PC-9 (cell line): ENCODE measurements around the gene JOSD2. TPM values are rescaled to one million over a fixed set of nuclear protein-coding genes. Genes with fewer than 3 reads are reported as not detected.

Experiments used
- BruUV-seq: library from RNA; stranded (reverse); fragments of 400-500 nt; replicated peaks from 2 replicates; lab custom pipeline; 2021; lab: Mats Ljungman, UMichigan
- CTCF ChIA-PET: fragments of 300-600 bp; sonication (Branson Sonifier 250); formaldehyde crosslinking; loops from one replicate; lab custom pipeline; 2022; ENCODE audit warnings: antibody characterized with exemption; lab: Charles Lee
- POLR2A ChIA-PET: fragments of 300-600 bp; sonication (Branson Sonifier 250); formaldehyde crosslinking; loops from one replicate; lab custom pipeline; 2022; ENCODE audit warnings: antibody characterized with exemption; ENCODE audit not compliant: unreplicated experiment; lab: Charles Lee
- DNase-seq, 2 experiments: peaks; one replicate each; pipeline versions ENCODE4 v3.0.0 to v3.0.0-alpha.2; 2015 to 2022; ENCODE audit warnings: mixed read lengths in 1 of 2
- H2AFZ ChIP-seq: fragments of 200-600 bp; sonication (generic); 2 replicates; pipeline ENCODE4 v1.8.1; 2017; ENCODE audit warnings: antibody characterized with exemption
- H3F3A ChIP-seq: fragments of 200-600 bp; sonication (generic); 2 replicates; pipeline ENCODE4 v1.8.1; 2017; ENCODE audit warnings: antibody characterized with exemption, mild to moderate bottlenecking, low read depth; ENCODE audit not compliant: insufficient read depth
- H3K27ac ChIP-seq: fragments of 200-600 bp; sonication (generic); 2 replicates; pipeline ENCODE4 v1.6.1; 2016; ENCODE audit warnings: mixed run types
- H3K27me3 ChIP-seq: fragments of 200-600 bp; sonication (generic); 2 replicates; pipeline ENCODE4 v1.6.1; 2016; ENCODE audit warnings: low read depth, mixed run types; ENCODE audit not compliant: insufficient read depth
- H3K36me3 ChIP-seq: fragments of 200-600 bp; sonication (generic); 2 replicates; pipeline ENCODE4 v1.6.1; 2016; ENCODE audit warnings: low read depth, mixed run types
- H3K4me1 ChIP-seq: fragments of 200-600 bp; sonication (generic); replicated peaks from 2 replicates; pipeline ENCODE4 v1.6.1; 2016; ENCODE audit warnings: mixed run types; ENCODE audit not compliant: insufficient read depth
- H3K4me2 ChIP-seq: fragments of 200-600 bp; sonication (generic); 2 replicates; pipeline ENCODE4 v1.6.1; 2017; ENCODE audit warnings: mixed run types
- H3K4me3 ChIP-seq: fragments of 200-600 bp; sonication (generic); 2 replicates; pipeline ENCODE4 v1.6.1; 2016; ENCODE audit warnings: mixed run types
- H3K79me2 ChIP-seq: fragments of 200-600 bp; sonication (generic); 2 replicates; pipeline ENCODE4 v1.6.1; 2017; ENCODE audit warnings: low read depth, mixed run types
- H3K9me2 ChIP-seq: fragments of 200-600 bp; sonication (generic); 2 replicates; pipeline ENCODE4 v1.8.1; 2017; ENCODE audit warnings: mild to moderate bottlenecking; ENCODE audit not compliant: insufficient read depth
- H3K9me3 ChIP-seq: fragments of 200-600 bp; sonication (generic); 2 replicates; pipeline ENCODE4 v1.8.1; 2016; ENCODE audit warnings: low read depth; ENCODE audit not compliant: insufficient read depth
- H4K20me1 ChIP-seq: fragments of 200-600 bp; sonication (generic); 2 replicates; pipeline ENCODE4 v1.8.1; 2017; ENCODE audit not compliant: insufficient read depth
- CTCF ChIP-seq: fragments of 200-600 bp; sonication (generic); conservative IDR thresholded peaks from 2 replicates; pipeline ENCODE4 v1.6.1; 2017; ENCODE audit warnings: mixed run types, antibody characterized with exemption, mild to moderate bottlenecking, moderate library complexity
- EZH2 ChIP-seq: fragments of 200-600 bp; sonication (generic); IDR thresholded peaks from 2 replicates; pipeline ENCODE4 v1.8.0; 2017; ENCODE audit warnings: antibody characterized with exemption, low read depth
- intact Hi-C: fragments of 100-400 bp; cut with micrococcal nuclease; formaldehyde crosslinking; loops from one replicate; pipeline ENCODE4 v1.10.0; 2022; ENCODE audit not compliant: unreplicated experiment
- total RNA-seq: library from RNA; stranded (reverse); gene quantifications from 2 replicates; pipeline ENCODE4 v1.2.3, GENCODE V29; 2021

The JOSD2 gene
- total RNA-seq, 1 experiment from 2014 or later, result 44.3 TPM

- CTCF ChIA-PET, result no interaction called here
- Histone ChIP-seq H2AFZ (no peak overlapping the region), H3K9me2 (no peaks in the 10 kb centered on the region), H3K79me2 (no peaks in the 10 kb centered on the region), H3K27ac (no peak overlapping the region), H3K4me1 (no peaks in the 10 kb centered on the region), H3F3A (no peaks in the 10 kb centered on the region; the same call in 1 of the 2 replicates), H3K27me3 (no peaks in the 10 kb centered on the region), H3K36me3 (0 out of 2 replicates have a peak, but pooled peaks cover 5% of the 10 kb centered on the region), H3K4me3 (no peak overlapping the region), H4K20me1 (no peaks in the 10 kb centered on the region), H3K9me3 (peaks cover 15% of the 10 kb centered on the region), H3K4me2 (no peak overlapping the region)
- no peak for TF ChIP-seq CTCF
- TF ChIP-seq EZH2, result no peak
- BruUV-seq, result no TSS peak
- intact Hi-C loops, result no loop called here
- POLR2A ChIA-PET, result no interaction called here
- DNase-seq, result no peak
Observed at GRCh38 chr19:50485284-50485955, 25.6 kb downstream of the JOSD2 start.

- CTCF ChIA-PET, result no interaction called here
- Histone ChIP-seq H3K27me3 (no peaks in the 10 kb centered on the region), H3K27ac (no peak overlapping the region), H3K4me3 (no peak overlapping the region), H3K36me3 (0 out of 2 replicates have a peak, but pooled peaks cover 5% of the 10 kb centered on the region), H3F3A (no peaks in the 10 kb centered on the region; the same call in 1 of the 2 replicates), H3K4me2 (no peak overlapping the region), H3K4me1 (0 out of 2 replicates have a peak, but pooled peaks cover under 1% of the 10 kb centered on the region), H3K9me2 (no peaks in the 10 kb centered on the region), H4K20me1 (peaks cover 17% of the 10 kb centered on the region), H2AFZ (no peak overlapping the region), H3K9me3 (peaks cover 15% of the 10 kb centered on the region), H3K79me2 (peaks cover 16% of the 10 kb centered on the region)
- BruUV-seq, result TSS peak; percentile 37
- no peak for DNase-seq
- TF ChIP-seq CTCF, result no peak
- no peak for TF ChIP-seq EZH2
- intact Hi-C loops, result no loop called here
- POLR2A ChIA-PET, result no interaction called here
Observed at GRCh38 chr19:50482916-50483315, 28.1 kb downstream of the JOSD2 start.

- POLR2A ChIA-PET, result no interaction called here
- intact Hi-C loops, result no loop called here
Observed at GRCh38 chr19:50482271-50482855, 28.6 kb downstream of the JOSD2 start.

More at GRCh38 chr19:50482271-50482855, 28.6 kb downstream of the JOSD2 start:
- BruUV-seq, result no TSS peak
- H3K27me3 ChIP-seq, result no peaks in the 10 kb centered on the region
- H3K36me3 ChIP-seq, result 0 out of 2 replicates have a peak, but pooled peaks cover 5% of the 10 kb centered on the region
- no peaks in the 10 kb centered on the region; the same call in 1 of the 2 replicates for H3F3A ChIP-seq
- TF ChIP-seq CTCF (no peak), EZH2 (no peak)
- peaks cover 23% of the 10 kb centered on the region for H4K20me1 ChIP-seq
- H2AFZ ChIP-seq, result no peak overlapping the region
- H3K4me2 ChIP-seq, result no peak overlapping the region
- H3K79me2 ChIP-seq, result peaks cover 22% of the 10 kb centered on the region
- H3K4me1 ChIP-seq, result peaks cover 6% of the 10 kb centered on the region
- H3K9me2 ChIP-seq, result no peaks in the 10 kb centered on the region
- no peak overlapping the region for H3K27ac ChIP-seq
- CTCF ChIA-PET, result no interaction called here
- peaks cover 15% of the 10 kb centered on the region for H3K9me3 ChIP-seq
- no peak overlapping the region for H3K4me3 ChIP-seq
- DNase-seq, result no peak
